Caco-2 (cell line): Measurements from ENCODE around the gene STRAP. TPM values are rescaled to one million over a fixed set of nuclear protein-coding genes. Genes with fewer than 3 reads are reported as not detected.

Source experiments
- BruUV-seq: library from RNA; stranded (reverse); fragments of 400-500 nt; replicated peaks from 2 replicates; lab custom pipeline; 2021; lab: Mats Ljungman, UMichigan
- CTCF ChIA-PET: fragments of 300-600 bp; sonication (Branson Sonifier 250); formaldehyde crosslinking; loops from one replicate; lab custom pipeline; 2022; ENCODE audit warnings: antibody characterized with exemption; lab: Charles Lee
- POLR2A ChIA-PET: fragments of 300-600 bp; sonication (Branson Sonifier 250); formaldehyde crosslinking; loops from one replicate; lab custom pipeline; 2022; ENCODE audit warnings: antibody characterized with exemption; lab: Charles Lee
- DNase-seq, 2 experiments: peaks; one replicate each; pipeline versions ENCODE4 v3.0.0 to v3.0.0-alpha.2; 2020 to 2022
- H3K27me3 ChIP-seq: replicated peaks from 2 replicates; pipeline ENCODE4 v1.6.0; 2011; ENCODE audit warnings: low read length; ENCODE audit not compliant: control insufficient read depth, insufficient read depth
- H3K36me3 ChIP-seq: 2 replicates; pipeline ENCODE4 v1.5.1; 2011; ENCODE audit warnings: low read length; ENCODE audit not compliant: control insufficient read depth, insufficient read depth
- H3K4me1 ChIP-seq: fragments of 250-450 bp; sonication (Bioruptor Pico); 2 replicates; pipeline ENCODE4 v1.5.1; 2020; ENCODE audit warnings: mild to moderate bottlenecking
- H3K4me3 ChIP-seq: 2 replicates; pipeline ENCODE4 v1.5.1; 2011; ENCODE audit warnings: low read depth, mild to moderate bottlenecking, control low read depth, low read length
- H3K9me3 ChIP-seq: fragments of 250-450 bp; sonication (Bioruptor Pico); 2 replicates; pipeline ENCODE4 v1.5.1; 2020; ENCODE audit warnings: mild to moderate bottlenecking, moderate library complexity
- H3K27ac Mint-ChIP-seq: one replicate; pipeline ENCODE4 v1.8.0; 2022; ENCODE audit warnings: mixed read lengths; ENCODE audit not compliant: unreplicated experiment
- H3K27me3 Mint-ChIP-seq: one replicate; pipeline ENCODE4 v1.8.0; 2022; ENCODE audit warnings: mixed read lengths; ENCODE audit not compliant: insufficient read depth, unreplicated experiment
- H3K36me3 Mint-ChIP-seq: one replicate; pipeline ENCODE4 v1.8.0; 2022; ENCODE audit warnings: mild to moderate bottlenecking, mixed read lengths; ENCODE audit not compliant: insufficient read depth, unreplicated experiment
- H3K4me1 Mint-ChIP-seq: one replicate; pipeline ENCODE4 v1.8.0; 2022; ENCODE audit warnings: low read depth, mixed read lengths; ENCODE audit not compliant: unreplicated experiment
- H3K4me3 Mint-ChIP-seq: one replicate; pipeline ENCODE4 v1.8.0; 2022; ENCODE audit warnings: mild to moderate bottlenecking, moderate library complexity, mixed read lengths; ENCODE audit not compliant: unreplicated experiment
- H3K9me3 Mint-ChIP-seq: one replicate; pipeline ENCODE4 v1.8.0; 2022; ENCODE audit warnings: mixed read lengths; ENCODE audit not compliant: unreplicated experiment
- CTCF ChIP-seq, 2 experiments: fragments of 200-600 bp in 1 of 2; IDR thresholded peaks; 1 replicate in 1 of 2; 2 replicates in 1 of 2; pipeline versions ENCODE4 v1.5.1 to v1.8.0; 2011 to 2022; ENCODE audit warnings: antibody characterized with exemption in 1 of 2, control low read depth in 1 of 2, inconsistent platforms in 1 of 2, low read depth in 1 of 2, low read length in 1 of 2, mild to moderate bottlenecking in 1 of 2, moderate library complexity in 1 of 2; ENCODE audit not compliant: insufficient read depth in 1 of 2, severe bottlenecking in 1 of 2, unreplicated experiment in 1 of 2
- intact Hi-C: fragments of 100-400 bp; cut with micrococcal nuclease; formaldehyde crosslinking; loops from one replicate; pipeline ENCODE4 v1.10.0; 2022; ENCODE audit not compliant: unreplicated experiment
- total RNA-seq: library from RNA; stranded (reverse); gene quantifications from 2 replicates; pipeline ENCODE4 v1.2.3, GENCODE V29; 2022

The STRAP gene
- total RNA-seq, 1 experiment from 2014 or later = 246 TPM

- Histone ChIP-seq H3K36me3 (no peaks in the 10 kb centered on the region), H3K27me3 (no peaks in the 10 kb centered on the region), H3K9me3 (no peaks in the 10 kb centered on the region), H3K4me3 (no peak overlapping the region), H3K4me1 (no peaks in the 10 kb centered on the region)
- ChIA-PET CTCF (interaction anchor here (0.7 to 1.6 kb wide), 8 partner anchors 76 to 398 kb away, joined by 3 to 9 read pairs (median 4); no protein-coding TSS in a partner anchor), POLR2A (no interaction called here)
- peaks cover 6% of the 10 kb centered on the region for H3K4me1 Mint-ChIP-seq
- no peak overlapping the region for H3K27ac Mint-ChIP-seq
- peak; percentile 86 to 97 for TF ChIP-seq CTCF (IDR thresholded peaks at IDR 0.05; ENCODE audit: insufficient read depth in 1 of 2, low read depth in 1 of 2, low read length in 1 of 2, severe bottlenecking in 1 of 2, unreplicated experiment in 1 of 2)
- H3K4me3 Mint-ChIP-seq = no peak overlapping the region
- H3K27me3 Mint-ChIP-seq = peaks cover 7% of the 10 kb centered on the region
- no peaks in the 10 kb centered on the region for H3K36me3 Mint-ChIP-seq
- intact Hi-C loops = loop anchor here (1.0 to 2.0 kb wide), 5 partner anchors 84 to 630 kb away; no protein-coding TSS in a partner anchor
- no peaks in the 10 kb centered on the region for H3K9me3 Mint-ChIP-seq
- no TSS peak for BruUV-seq
- peak; percentile 54 to 75 for DNase-seq
Measured at GRCh38 chr12:15856097-15856982, 25.8 kb upstream of the STRAP start.

GRCh38 chr12:15858353-15858752, 23.8 kb upstream of the STRAP start:
- Histone ChIP-seq H3K9me3 (no peaks in the 10 kb centered on the region), H3K4me3 (no peak overlapping the region), H3K27me3 (no peaks in the 10 kb centered on the region), H3K36me3 (no peaks in the 10 kb centered on the region), H3K4me1 (peaks cover 6% of the 10 kb centered on the region)
- no peak overlapping the region for H3K4me3 Mint-ChIP-seq
- peaks cover 10% of the 10 kb centered on the region for H3K27me3 Mint-ChIP-seq
- BruUV-seq = no TSS peak
- CTCF ChIA-PET = interaction anchor here (0.6 to 1.7 kb wide), 12 partner anchors 24 to 332 kb away, joined by 3 to 9 read pairs (median 3); partner anchors contain the start of gene STRAP
- H3K27ac Mint-ChIP-seq = no peak overlapping the region
- intact Hi-C loops = loop anchor here (1.0 kb wide), 1 partner anchor 41 kb away; no protein-coding TSS in a partner anchor
- DNase-seq = peak in 1 of 2 experiments; percentile 28
- H3K9me3 Mint-ChIP-seq = no peaks in the 10 kb centered on the region
- peak; percentile 42 to 64 for TF ChIP-seq CTCF (IDR thresholded peaks at IDR 0.05; ENCODE audit: insufficient read depth in 1 of 2, low read depth in 1 of 2, low read length in 1 of 2, severe bottlenecking in 1 of 2, unreplicated experiment in 1 of 2)
- H3K4me1 Mint-ChIP-seq = peaks cover 9% of the 10 kb centered on the region
- H3K36me3 Mint-ChIP-seq = no peaks in the 10 kb centered on the region
- POLR2A ChIA-PET = interaction anchor here (0.7 kb wide), 1 partner anchor 14 kb away, joined by 3 read pairs; no protein-coding TSS in a partner anchor

GRCh38 chr12:15859116-15859515, 23.1 kb upstream of the STRAP start:
- no peak for DNase-seq
- Histone ChIP-seq H3K27me3 (no peaks in the 10 kb centered on the region), H3K4me1 (peaks cover 10% of the 10 kb centered on the region), H3K4me3 (no peak overlapping the region), H3K9me3 (no peaks in the 10 kb centered on the region), H3K36me3 (no peaks in the 10 kb centered on the region)
- Mint-ChIP-seq H3K4me3 (no peak overlapping the region), H3K27ac (no peak overlapping the region), H3K36me3 (no peaks in the 10 kb centered on the region), H3K27me3 (peaks cover 10% of the 10 kb centered on the region), H3K4me1 (peaks cover 9% of the 10 kb centered on the region), H3K9me3 (no peaks in the 10 kb centered on the region)
- ChIA-PET POLR2A (no interaction called here), CTCF (interaction anchor here (0.6 to 1.7 kb wide), 5 partner anchors 23 to 327 kb away, joined by 4 to 6 read pairs (median 5); partner anchors contain the start of gene STRAP)
- no peak for TF ChIP-seq CTCF (IDR thresholded peaks at IDR 0.05; ENCODE audit: insufficient read depth in 1 of 2, low read depth in 1 of 2, low read length in 1 of 2, severe bottlenecking in 1 of 2, unreplicated experiment in 1 of 2)
- no TSS peak for BruUV-seq
- intact Hi-C loops = no loop called here
